PC-9 (cell line): ENCODE data around the gene HMMR.

Experiments
- EZH2 ChIP-seq: fragments of 200-600 bp; sonication (generic); IDR thresholded peaks from 2 replicates; pipeline ENCODE4 v1.8.0; 2017; ENCODE audit warnings: antibody characterized with exemption, low read depth
- TF ChIP-seq, protein P1 (sequence below): fragments of 200-600 bp; sonication (generic); conservative IDR thresholded peaks from 2 replicates; pipeline ENCODE4 v1.6.1; 2017; ENCODE audit warnings: mixed run types, antibody characterized with exemption, mild to moderate bottlenecking, moderate library complexity

DNA sequence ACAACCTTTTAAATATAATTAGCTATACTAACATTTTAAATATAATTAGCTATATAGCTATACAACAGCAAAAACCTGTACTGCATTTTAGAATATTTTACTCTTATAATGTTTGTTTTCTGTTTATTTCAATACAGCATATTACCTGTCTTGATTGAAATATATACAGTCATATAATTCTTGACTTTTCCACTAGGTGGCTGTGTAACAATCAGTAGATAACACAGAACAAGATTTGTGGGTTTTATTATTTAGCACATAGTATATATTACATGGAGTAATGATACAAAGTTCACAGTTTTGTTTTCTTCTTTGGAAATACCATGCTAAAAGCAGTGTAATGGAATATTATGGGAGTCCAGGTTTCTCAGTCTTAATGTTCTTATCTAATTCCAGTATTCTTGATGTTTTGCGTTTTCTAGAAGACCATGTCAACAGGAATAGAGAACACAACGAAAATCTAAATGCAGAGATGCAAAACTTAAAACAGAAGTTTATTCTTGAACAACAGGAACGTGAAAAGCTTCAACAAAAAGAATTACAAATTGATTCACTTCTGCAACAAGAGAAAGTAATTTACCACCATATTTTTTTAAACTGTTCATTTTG lies 13.3 kb downstream of the HMMR start:
- TF ChIP-seq, protein P1, sequence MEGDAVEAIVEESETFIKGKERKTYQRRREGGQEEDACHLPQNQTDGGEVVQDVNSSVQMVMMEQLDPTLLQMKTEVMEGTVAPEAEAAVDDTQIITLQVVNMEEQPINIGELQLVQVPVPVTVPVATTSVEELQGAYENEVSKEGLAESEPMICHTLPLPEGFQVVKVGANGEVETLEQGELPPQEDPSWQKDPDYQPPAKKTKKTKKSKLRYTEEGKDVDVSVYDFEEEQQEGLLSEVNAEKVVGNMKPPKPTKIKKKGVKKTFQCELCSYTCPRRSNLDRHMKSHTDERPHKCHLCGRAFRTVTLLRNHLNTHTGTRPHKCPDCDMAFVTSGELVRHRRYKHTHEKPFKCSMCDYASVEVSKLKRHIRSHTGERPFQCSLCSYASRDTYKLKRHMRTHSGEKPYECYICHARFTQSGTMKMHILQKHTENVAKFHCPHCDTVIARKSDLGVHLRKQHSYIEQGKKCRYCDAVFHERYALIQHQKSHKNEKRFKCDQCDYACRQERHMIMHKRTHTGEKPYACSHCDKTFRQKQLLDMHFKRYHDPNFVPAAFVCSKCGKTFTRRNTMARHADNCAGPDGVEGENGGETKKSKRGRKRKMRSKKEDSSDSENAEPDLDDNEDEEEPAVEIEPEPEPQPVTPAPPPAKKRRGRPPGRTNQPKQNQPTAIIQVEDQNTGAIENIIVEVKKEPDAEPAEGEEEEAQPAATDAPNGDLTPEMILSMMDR: no peak
- TF ChIP-seq EZH2: no peak
